ENCODE data around the gene HSPG2.

HSPG2 gene

DNA sequence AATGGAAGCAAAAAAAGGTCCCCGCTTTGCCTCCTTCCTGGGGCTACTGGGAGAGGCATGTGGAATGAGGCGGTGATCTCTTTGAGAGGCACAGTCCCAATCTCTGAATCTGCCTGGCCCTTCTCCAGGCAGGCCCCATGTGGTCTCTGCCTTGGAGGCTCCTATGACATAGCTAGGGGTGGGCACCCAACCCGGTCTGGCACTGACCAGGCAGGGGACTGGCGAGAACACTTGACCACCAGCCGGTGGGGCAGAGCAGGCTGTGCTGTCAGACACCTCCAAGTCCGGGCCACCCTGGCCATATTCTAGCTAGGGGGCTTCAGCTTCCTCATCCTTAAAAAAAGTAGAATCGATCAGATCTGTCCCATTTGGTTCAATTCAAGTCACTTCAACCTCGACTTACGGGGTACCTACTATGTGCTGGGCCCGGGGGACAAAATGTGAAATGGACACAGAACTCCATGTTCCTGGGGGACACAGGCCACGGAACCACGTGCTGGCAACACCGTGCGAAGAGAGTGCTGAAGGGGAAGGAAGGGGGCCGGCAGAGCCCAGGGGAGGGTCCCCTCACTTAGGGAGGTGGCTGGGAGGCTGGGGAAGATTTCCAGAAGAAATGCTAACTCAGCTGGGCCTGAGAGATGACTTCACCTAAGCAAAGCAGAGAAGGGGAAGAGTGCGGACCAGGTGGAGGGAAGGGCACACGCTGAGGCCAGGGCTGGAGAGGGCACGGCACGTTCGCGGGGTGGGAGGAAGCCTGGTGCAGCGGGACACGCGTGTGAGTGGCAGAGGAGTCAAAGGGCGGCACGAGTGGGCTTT, 33.3 kb downstream of the HSPG2 start:
- H3K36me3 Mint-ChIP-seq: no peaks in the 10 kb centered on the region
- no peaks in the 10 kb centered on the region for H3K9me3 Mint-ChIP-seq (ENCODE audit: low read depth)
- no peaks in the 10 kb centered on the region for H3K27me3 Mint-ChIP-seq
- H3K4me1 Mint-ChIP-seq (ENCODE audit: low read depth): peaks cover 7% of the 10 kb centered on the region
- H3K4me3 Mint-ChIP-seq: no peak overlapping the region
- H3K27ac Mint-ChIP-seq: no peak overlapping the region

DNA sequence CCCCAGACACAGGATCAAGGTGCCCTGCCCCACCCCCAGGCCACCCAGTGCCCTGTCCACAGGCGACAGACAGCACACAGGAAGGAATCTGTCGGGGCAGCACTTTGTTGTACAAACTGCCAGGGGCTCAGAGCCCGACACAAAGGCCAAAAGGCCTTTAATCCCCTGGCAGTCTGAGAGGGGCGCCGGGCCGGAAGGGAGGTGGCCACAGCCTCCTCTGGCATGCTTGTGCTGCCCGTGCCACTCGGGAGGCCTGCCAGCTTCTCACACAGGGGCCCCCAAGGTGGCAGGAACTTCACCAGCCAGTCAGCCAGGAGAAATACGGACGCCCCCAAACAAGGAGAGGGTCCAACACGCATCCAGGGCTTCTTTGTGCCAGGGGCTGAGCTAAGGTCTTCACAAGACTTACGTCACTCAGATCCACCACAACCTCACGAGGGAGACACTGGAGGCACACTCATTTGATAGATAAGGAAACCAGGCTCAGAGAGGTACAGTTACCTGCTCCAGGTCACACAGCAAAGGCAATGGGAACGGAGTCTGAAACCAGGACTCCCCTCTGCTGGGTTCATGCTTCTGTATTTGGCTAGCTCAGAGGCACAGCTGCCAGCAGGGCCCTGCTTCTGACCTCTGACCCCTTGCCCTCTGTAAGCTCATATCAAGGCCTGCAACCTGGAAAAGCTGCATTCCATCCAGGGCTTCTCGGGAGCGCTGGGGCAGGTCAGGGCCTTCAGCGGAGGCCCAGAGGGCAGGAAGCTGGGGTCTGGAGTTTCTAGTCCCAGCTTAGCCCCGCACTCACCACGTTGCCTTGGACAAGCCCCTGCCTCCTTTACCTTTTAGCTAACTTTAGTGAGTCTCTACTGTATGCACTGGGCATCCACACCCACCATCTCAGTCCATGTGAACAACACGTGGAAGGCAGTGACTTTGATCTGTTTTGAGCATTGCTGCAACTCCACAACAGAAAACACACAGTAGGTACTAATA, 34.8 kb downstream of the HSPG2 start:
- H3K36me3 Mint-ChIP-seq: no peaks in the 10 kb centered on the region
- no peaks in the 10 kb centered on the region for H3K27me3 Mint-ChIP-seq
- no peaks in the 10 kb centered on the region for H3K9me3 Mint-ChIP-seq (ENCODE audit: low read depth)
- H3K27ac Mint-ChIP-seq: no peak overlapping the region
- H3K4me1 Mint-ChIP-seq (ENCODE audit: low read depth): peaks cover 7% of the 10 kb centered on the region
- H3K4me3 Mint-ChIP-seq: no peak overlapping the region

DNA sequence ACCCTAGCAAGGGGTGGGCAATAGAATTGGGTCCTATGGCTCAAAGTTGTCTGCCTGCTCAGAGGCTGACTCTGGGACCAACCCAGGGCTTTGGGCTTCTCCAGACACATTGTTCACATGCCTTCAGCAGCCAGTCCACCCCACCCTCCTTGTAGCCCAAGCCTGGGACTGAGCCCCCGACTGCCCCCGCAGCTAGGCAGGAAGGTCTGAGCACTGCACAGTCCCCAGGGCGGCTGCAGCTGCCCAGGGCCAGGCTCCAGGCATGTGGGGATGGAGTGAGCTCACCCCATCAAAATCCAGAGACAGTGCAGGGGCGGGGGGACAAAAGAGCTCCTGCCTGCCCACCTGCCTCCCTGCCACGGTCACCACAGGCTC, 35.6 kb downstream of the HSPG2 start:
- no peaks in the 10 kb centered on the region for H3K9me3 Mint-ChIP-seq (ENCODE audit: low read depth)
- H3K27ac Mint-ChIP-seq: no peak overlapping the region
- H3K36me3 Mint-ChIP-seq: no peaks in the 10 kb centered on the region

DNA sequence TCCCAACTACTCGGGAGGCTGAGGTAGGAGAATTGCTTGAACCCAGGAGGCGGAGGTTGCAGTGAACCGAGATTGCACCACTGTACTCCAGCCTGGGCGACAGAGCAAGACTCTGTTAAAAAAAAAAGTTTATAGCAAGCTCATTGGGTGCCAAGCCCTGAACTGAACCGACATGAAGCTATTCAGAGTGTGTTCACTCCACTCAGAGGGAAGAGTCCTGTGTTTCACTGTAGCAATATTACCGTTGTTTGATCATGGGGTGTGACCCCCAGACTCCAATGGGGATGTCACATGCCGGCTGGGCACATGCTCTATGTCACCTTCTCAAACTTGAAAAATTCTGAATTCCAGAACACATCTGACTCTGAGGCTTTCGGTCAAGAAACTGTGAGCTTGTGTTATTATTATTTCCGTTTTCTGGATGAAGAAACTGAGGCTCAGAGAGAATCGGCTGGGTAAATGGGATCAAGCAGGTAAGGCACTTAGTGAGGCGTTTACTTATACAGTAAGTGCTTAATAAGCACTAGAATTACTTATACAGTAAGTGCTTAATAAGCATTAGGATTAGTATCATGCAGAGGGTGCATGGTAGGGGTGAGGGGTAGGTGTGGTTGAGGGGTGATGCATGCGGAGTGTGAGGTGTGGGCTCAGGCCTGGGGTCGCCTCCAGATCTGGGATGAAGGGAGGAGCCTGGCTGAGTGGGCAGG, 36.2 kb downstream of the HSPG2 start:
- no peak overlapping the region for H3K27ac Mint-ChIP-seq
- no peaks in the 10 kb centered on the region for H3K36me3 Mint-ChIP-seq
- H3K4me1 Mint-ChIP-seq (ENCODE audit: low read depth): peaks cover 7% of the 10 kb centered on the region
- no peaks in the 10 kb centered on the region for H3K9me3 Mint-ChIP-seq (ENCODE audit: low read depth)
- no peak overlapping the region for H3K4me3 Mint-ChIP-seq
- H3K27me3 Mint-ChIP-seq: no peaks in the 10 kb centered on the region

More for the DNA sequence above, 35.6 kb downstream of the HSPG2 start:
- Mint-ChIP-seq H3K27me3 (no peaks in the 10 kb centered on the region), H3K4me3 (no peak overlapping the region), H3K4me1 (ENCODE audit: low read depth) (peaks cover 7% of the 10 kb centered on the region)

DNA sequence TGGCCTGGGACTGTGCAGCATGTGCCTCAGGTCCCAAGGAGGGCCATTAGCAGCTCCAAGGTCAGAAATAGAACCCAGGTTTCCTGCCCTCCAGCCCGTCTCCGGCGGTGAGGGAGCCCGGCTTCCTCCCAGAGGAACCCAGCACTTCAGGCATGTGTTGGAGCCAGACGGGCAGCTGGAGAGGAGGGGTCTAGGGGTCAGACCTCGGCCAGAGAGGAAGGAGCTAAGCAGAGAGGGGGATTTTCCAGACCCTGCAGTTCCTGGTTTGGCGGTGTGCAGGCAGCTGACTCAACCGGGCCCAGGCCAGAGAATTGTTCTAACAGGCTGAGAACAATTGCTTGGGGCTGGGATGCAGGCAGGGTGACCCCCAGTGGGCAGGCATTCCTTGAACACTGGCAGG, 37.1 kb downstream of the HSPG2 start:
- H3K9me3 Mint-ChIP-seq (ENCODE audit: low read depth): no peaks in the 10 kb centered on the region
- H3K36me3 Mint-ChIP-seq: no peaks in the 10 kb centered on the region
- no peak overlapping the region for H3K4me3 Mint-ChIP-seq
- peaks cover 4% of the 10 kb centered on the region for H3K4me1 Mint-ChIP-seq (ENCODE audit: low read depth)
- H3K27me3 Mint-ChIP-seq: no peaks in the 10 kb centered on the region
- H3K27ac Mint-ChIP-seq: no peak overlapping the region

DNA sequence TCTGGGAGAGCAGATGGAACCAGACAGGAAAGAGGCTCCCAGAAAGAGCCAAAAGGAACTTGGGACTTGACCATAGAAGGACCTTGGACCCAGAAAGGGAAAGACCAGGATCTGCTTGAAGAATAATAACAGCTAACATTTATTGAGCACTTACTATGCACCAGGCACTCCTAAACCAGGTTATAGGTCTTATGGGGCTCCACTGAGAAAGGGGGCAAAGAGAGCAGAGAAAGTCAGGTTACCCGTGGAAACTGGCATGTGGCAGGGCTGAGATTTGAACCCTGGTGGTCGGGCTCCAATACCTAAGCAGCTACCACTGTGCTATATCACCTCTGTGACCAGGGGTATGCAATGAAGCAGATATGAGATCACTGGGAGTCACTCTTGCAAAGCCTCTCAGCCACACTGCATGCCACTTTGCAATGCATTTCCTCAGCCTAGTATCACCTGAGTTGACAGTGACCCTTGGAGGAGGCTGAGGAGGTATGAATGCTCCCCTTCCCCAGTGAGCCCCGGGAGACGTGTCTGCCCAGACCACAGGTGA, 37.8 kb downstream of the HSPG2 start:
- Mint-ChIP-seq H3K36me3 (no peaks in the 10 kb centered on the region), H3K4me1 (ENCODE audit: low read depth) (peaks cover 4% of the 10 kb centered on the region), H3K27me3 (no peaks in the 10 kb centered on the region), H3K4me3 (no peak overlapping the region), H3K9me3 (ENCODE audit: low read depth) (no peaks in the 10 kb centered on the region), H3K27ac (no peak overlapping the region)

DNA sequence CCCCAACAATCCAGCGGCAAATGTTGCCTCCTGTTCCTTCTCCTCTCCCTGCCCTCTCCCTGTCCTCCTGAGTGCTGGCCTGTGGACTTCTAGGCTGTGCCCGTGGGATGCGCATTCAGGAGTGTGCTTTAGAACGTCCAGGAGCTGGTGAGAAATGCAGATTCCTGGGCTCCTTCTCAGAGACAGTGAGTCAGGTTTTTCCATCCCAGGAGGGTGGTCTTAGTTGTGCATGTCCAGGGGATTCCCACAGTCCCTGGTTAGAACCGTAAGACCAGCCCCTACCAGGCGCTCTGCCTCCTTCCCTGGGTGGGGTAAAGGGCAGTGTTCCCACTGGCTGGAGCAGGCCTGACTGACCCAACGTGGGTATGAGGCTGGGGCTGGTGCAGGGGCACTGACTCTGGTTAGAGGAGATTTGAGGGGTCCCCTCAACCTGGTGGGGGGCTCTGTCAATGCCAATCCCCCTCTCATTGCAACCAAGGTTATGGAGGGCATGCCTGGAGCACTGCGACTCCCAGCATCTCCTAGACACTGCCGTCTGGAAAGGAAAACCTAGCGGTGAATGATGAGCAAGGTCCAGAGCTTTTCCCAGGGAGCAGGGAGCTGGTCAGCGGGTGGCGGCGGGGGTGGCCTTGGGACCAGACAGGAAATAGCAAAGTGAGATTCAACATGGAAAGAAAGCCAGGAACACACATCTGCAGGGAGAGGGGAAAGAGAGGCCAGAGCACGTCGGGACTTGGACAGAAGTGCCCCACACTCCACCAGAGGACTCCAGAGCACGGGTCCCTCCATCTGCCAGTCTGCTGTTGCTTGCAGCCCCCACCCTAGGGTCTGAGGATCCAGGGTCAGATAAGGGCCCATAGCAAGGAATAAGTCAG, 38.5 kb downstream of the HSPG2 start:
- H3K27ac Mint-ChIP-seq: no peak overlapping the region

DNA sequence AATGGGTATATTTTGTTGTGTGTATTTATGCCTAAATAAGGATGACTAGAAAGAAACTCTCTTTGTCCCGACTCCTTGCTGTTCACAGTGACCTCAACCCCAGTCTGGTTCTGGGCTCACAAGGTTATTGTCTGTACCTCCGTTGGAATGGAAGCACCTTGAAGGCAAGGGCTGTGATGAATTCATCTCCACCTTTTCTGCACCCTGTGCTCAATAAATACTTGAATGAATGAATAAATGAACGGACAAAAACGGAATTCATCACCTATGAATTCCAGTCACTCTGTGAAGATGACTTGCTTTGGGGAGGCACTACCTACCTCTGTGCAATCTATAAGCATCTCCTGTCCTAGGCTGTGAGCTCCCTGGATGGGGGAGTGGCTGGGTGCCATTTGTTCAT, 39.3 kb downstream of the HSPG2 start:
- Mint-ChIP-seq H3K4me3 (no peak overlapping the region), H3K9me3 (ENCODE audit: low read depth) (no peaks in the 10 kb centered on the region), H3K27me3 (no peaks in the 10 kb centered on the region), H3K4me1 (ENCODE audit: low read depth) (peaks cover 4% of the 10 kb centered on the region), H3K27ac (no peak overlapping the region), H3K36me3 (no peaks in the 10 kb centered on the region)

More for the DNA sequence above, 38.5 kb downstream of the HSPG2 start:
- Mint-ChIP-seq H3K9me3 (ENCODE audit: low read depth) (no peaks in the 10 kb centered on the region), H3K27me3 (no peaks in the 10 kb centered on the region), H3K4me1 (ENCODE audit: low read depth) (peaks cover 4% of the 10 kb centered on the region), H3K4me3 (no peak overlapping the region), H3K36me3 (no peaks in the 10 kb centered on the region)

DNA sequence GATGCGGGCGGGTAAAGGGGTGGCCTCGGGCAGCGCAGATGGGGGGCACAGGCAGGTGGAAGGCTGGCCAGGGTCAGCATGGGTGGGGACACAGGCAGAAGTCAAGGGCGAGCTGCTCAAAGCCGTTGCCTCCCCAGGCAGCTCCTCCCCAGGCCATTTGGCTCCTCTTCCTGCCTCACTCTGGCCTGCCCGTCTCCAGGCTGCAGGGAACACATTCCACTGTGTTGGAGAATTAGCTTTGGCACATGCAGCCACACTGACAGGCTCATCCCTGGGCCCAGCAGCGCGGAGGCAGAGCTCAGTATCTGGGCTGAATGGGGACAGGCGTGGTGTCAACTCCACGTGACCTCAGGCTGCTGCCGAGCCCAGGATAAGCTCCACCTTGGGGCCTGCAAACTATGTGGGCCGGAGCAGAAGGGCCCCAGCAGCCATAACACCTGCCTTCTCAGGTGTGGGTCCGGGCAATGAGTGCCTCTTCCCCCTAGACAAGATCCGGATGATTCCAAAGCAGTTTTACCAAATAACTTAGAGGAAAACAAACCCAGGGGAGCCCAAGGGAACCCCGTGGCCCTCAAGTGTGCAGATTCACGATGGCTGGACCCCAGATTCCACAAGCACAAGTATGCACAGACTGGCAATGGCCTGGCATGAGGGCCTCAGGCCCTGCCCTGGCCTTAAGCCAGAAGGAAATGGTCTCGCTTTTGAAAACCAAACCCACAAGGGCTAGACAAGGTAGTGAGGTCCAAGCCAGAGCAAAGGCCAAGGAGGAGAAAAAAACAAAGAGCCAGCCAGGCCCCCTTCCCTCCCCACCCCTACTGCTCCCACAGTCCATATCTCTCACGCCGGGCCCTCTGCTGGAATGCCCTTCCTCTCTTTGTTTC, 40.2 kb downstream of the HSPG2 start:
- Mint-ChIP-seq H3K27ac (no peak overlapping the region), H3K4me1 (ENCODE audit: low read depth) (peaks cover 4% of the 10 kb centered on the region), H3K27me3 (no peaks in the 10 kb centered on the region), H3K36me3 (no peaks in the 10 kb centered on the region), H3K9me3 (ENCODE audit: low read depth) (no peaks in the 10 kb centered on the region), H3K4me3 (no peak overlapping the region)

DNA sequence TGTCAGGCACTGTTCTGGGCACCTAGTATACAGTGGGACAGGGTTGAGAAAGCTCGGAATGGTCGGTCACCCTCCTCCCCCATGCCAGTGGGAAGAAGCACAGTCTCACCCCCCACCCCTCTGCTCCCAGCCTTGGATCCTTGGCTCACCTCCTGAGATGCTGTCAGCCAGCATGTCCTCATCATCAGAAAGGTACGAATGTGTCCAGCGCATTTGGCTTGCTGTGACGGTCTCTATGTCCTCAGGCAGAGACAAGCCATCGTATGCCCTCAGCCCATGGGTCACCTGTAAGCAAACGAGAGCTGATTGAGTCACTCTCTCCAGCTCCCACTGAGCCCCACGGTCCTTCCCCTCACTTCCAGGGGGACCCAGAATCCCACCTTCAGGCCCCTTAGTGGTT, 41.1 kb downstream of the HSPG2 start:
- H3K36me3 Mint-ChIP-seq: no peaks in the 10 kb centered on the region
- H3K27ac Mint-ChIP-seq: no peak overlapping the region
- H3K9me3 Mint-ChIP-seq (ENCODE audit: low read depth): no peaks in the 10 kb centered on the region
- H3K4me1 Mint-ChIP-seq (ENCODE audit: low read depth): peaks cover 2% of the 10 kb centered on the region
- H3K4me3 Mint-ChIP-seq: no peak overlapping the region
- H3K27me3 Mint-ChIP-seq: no peaks in the 10 kb centered on the region

DNA sequence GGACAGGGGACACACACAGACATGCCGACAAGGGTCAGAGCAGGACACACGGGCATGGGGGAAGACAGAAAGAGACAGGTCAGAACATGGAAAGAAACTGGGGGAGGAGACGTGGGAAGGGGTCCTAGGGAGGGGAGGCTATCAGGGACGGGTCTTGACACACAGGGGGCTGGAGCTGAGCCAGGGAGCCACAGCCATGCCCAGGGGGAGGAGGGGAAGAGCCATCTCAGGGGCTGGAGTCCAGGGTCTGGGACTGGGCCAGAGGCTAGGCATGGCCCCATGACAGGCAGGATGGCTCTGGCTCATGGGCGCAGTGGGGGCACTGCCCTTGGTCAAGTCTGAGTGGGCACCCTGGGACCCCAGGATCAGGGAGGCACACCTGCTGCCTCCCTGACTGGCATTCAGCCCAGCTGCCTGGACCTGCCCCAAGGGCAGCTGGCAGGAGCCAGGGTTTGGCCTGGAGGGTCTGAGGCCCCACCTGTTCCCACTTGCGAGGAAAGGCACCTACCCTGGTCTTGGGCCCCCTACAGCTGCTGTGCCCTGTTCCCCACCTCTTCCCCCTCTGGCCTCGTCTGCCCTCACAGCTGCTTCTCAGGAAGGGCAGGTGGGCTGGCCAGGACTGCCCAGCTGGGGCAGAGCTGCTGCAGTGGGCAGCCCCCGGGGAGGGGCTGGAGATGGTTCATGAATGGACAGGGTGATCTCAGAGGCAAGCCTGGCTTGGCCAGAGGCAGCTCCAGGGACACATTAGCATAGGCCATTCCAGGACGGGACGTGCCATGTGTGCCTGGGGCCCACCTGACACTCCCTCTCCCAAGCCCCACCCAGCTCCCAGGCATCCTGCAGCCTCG, 42.9 kb downstream of the HSPG2 start:
- H3K9me3 Mint-ChIP-seq (ENCODE audit: low read depth): no peaks in the 10 kb centered on the region
- H3K4me3 Mint-ChIP-seq: no peak overlapping the region
- no peak overlapping the region for H3K27ac Mint-ChIP-seq
- H3K4me1 Mint-ChIP-seq (ENCODE audit: low read depth): no peaks in the 10 kb centered on the region
- no peaks in the 10 kb centered on the region for H3K36me3 Mint-ChIP-seq
- H3K27me3 Mint-ChIP-seq: no peaks in the 10 kb centered on the region

DNA sequence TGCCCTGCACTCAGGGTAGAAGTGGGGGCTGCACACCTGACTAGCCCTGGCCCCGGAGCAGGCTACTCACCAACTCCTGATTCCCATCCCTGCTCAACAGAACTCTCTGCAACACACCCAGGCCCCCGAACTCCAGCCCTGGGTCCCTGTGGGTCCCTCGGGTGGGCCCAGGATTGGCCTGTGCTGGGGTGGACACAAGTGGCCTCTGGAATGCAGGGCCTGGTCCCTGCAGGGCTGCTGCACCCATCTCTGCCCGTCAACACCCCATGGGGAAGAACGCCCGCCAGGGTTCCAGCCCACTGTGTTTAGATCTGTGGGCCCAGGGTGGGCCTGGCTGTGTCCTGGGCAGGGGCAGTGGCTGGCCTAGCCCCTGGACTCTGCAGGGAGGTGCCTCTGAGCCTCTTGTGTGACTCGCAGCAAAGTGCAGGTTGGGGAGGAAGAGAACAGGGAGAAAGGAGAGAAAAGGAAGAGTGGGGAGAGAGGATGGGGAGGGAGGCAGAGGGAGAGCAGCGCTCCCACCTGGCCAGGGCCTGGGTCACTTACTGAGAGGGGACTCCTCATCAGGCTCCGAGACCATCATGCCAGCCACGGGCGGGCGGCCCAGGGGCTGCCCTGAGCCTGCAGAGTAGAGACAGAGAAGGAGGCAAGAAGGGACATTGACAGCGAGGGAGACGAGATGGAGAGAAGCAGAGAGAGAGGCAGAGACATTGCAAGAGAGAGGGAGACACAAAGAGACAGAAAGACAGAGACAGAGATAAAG, 43.9 kb downstream of the HSPG2 start:
- Mint-ChIP-seq H3K4me3 (no peak overlapping the region), H3K4me1 (ENCODE audit: low read depth) (no peaks in the 10 kb centered on the region), H3K27me3 (no peaks in the 10 kb centered on the region), H3K27ac (no peak overlapping the region), H3K9me3 (ENCODE audit: low read depth) (no peaks in the 10 kb centered on the region), H3K36me3 (no peaks in the 10 kb centered on the region)

All from activated naive CD8-positive, alpha-beta T cell (primary cell).